Fibroblast of the aortic adventitia (primary cell): ENCODE results near the gene GM2A. TPM values are rescaled to one million over a fixed set of nuclear protein-coding genes. Genes with fewer than 3 reads are reported as not detected.

ENCODE experiments used
- DNase-seq: peaks from one replicate; pipeline ENCODE4 v3.0.0-alpha.2; 2010; ENCODE audit warnings: low read depth
- H3K4me3 ChIP-seq: 2 replicates; pipeline ENCODE4 v1.5.1; 2011; ENCODE audit warnings: low read depth, mild to moderate bottlenecking, control low read depth, low read length, moderate library complexity
- CTCF ChIP-seq: IDR thresholded peaks from 2 replicates; pipeline ENCODE4 v1.5.1; 2011; ENCODE audit warnings: mild to moderate bottlenecking, low read length, control low read depth, inconsistent platforms; ENCODE audit not compliant: insufficient read depth
- total RNA-seq: library from RNA; depleted of rRNA; stranded (reverse); fragments of >200 nt; gene quantifications from 2 replicates; pipeline ENCODE4 v1.2.3, GENCODE V29; 2012; ENCODE audit warnings: low replicate concordance

The GM2A gene
- total RNA-seq, 1 donor, result 42.6 TPM

GRCh38 chr5:151271336-151271735 is 18.4 kb downstream of the GM2A start:
- H3K4me3 ChIP-seq, result no peak overlapping the region
- TF ChIP-seq CTCF, result no peak
- DNase-seq, result no peak

- no peak for DNase-seq
- no peak overlapping the region for H3K4me3 ChIP-seq
- TF ChIP-seq CTCF, result no peak
Observed at GRCh38 chr5:151274666-151275065, 21.7 kb downstream of the GM2A start.

GRCh38 chr5:151275803-151276202 is 22.8 kb downstream of the GM2A start:
- no peak for DNase-seq
- TF ChIP-seq CTCF, result no peak
- H3K4me3 ChIP-seq, result no peak overlapping the region

- no peak for DNase-seq
- TF ChIP-seq CTCF, result no peak
- H3K4me3 ChIP-seq, result no peak overlapping the region
Observed at GRCh38 chr5:151278845-151279244, 25.9 kb downstream of the GM2A start.

GRCh38 chr5:151280443-151280842 is 27.5 kb downstream of the GM2A start:
- H3K4me3 ChIP-seq, result no peak overlapping the region
- no peak for TF ChIP-seq CTCF
- DNase-seq, result no peak

- DNase-seq, result no peak
- no peak for TF ChIP-seq CTCF
Observed at GRCh38 chr5:151281001-151281639, 28.1 kb downstream of the GM2A start.

GRCh38 chr5:151283120-151283825 is 30.3 kb downstream of the GM2A start:
- TF ChIP-seq CTCF, result no peak
- H3K4me3 ChIP-seq, result no peak overlapping the region
- DNase-seq, result no peak

More at GRCh38 chr5:151281001-151281639, 28.1 kb downstream of the GM2A start:
- H3K4me3 ChIP-seq, result no peak overlapping the region
